Measurements from ENCODE around the gene TMEM167A.

The TMEM167A gene

GRCh38 chr5:83107692-83108420 is 30.7 kb upstream of the TMEM167A start:
- no peak overlapping the region for H3K4me2 ChIP-seq (ENCODE audit: low read length, poor library complexity, severe bottlenecking)
- H3K18ac ChIP-seq (ENCODE audit: low read depth in 1 of 2, low read length in 2 of 2): no peak overlapping the region
- 100% methylated on average over 2 of the region's 3 CpGs for WGBS
- H2AK5ac ChIP-seq (ENCODE audit: low read length, severe bottlenecking): no peak overlapping the region
- H2BK12ac ChIP-seq (ENCODE audit: low read length in 2 of 2): no peak overlapping the region
- no peak overlapping the region for H2BK120ac ChIP-seq (ENCODE audit: low read depth, low read length)
- no peaks in the 10 kb centered on the region for H3K27me3 ChIP-seq (ENCODE audit: control insufficient read depth in 1 of 2, insufficient read depth in 1 of 2, low read length in 2 of 2)
- no peak overlapping the region for H2BK15ac ChIP-seq (ENCODE audit: low read depth, poor library complexity, severe bottlenecking)
- H4K91ac ChIP-seq (ENCODE audit: low read length): no peak overlapping the region
- H3K4me3 ChIP-seq (ENCODE audit: insufficient read depth in 1 of 2, low read depth in 1 of 2, low read length in 2 of 2): no peak overlapping the region
- H2AFZ ChIP-seq (ENCODE audit: low read depth, low read length): no peak overlapping the region
- H3K36me3 ChIP-seq (ENCODE audit: control insufficient read depth in 1 of 2, insufficient read depth in 2 of 2, low read depth in 1 of 2, low read length in 2 of 2): peaks cover 0 to 3% of the 10 kb centered on the region in 2 experiments
- H3K9ac ChIP-seq (ENCODE audit: low read length): no peak overlapping the region
- no peak overlapping the region for H3K27ac ChIP-seq (ENCODE audit: low read length, poor library complexity, severe bottlenecking)
- H3K9me3 ChIP-seq (ENCODE audit: control insufficient read depth, low read length): no peaks in the 10 kb centered on the region
- DNase-seq: no peak
- H3K14ac ChIP-seq (ENCODE audit: low read length in 2 of 2): no peak overlapping the region
- no peak overlapping the region for H2BK5ac ChIP-seq (ENCODE audit: low read depth, low read length, poor library complexity, severe bottlenecking)
- no peak overlapping the region for H3K23ac ChIP-seq (ENCODE audit: low read length in 2 of 2)
- H3K4ac ChIP-seq (ENCODE audit: low read depth in 1 of 2, low read length in 2 of 2): no peak overlapping the region
- H3K79me1 ChIP-seq (replicated peaks; ENCODE audit: low read length, poor library complexity, severe bottlenecking): no peaks in the 10 kb centered on the region
- no peaks in the 10 kb centered on the region for H3K4me1 ChIP-seq (ENCODE audit: control insufficient read depth, insufficient read depth, low read depth, low read length)
- no peak overlapping the region for H4K8ac ChIP-seq (ENCODE audit: low read length)

DNA sequence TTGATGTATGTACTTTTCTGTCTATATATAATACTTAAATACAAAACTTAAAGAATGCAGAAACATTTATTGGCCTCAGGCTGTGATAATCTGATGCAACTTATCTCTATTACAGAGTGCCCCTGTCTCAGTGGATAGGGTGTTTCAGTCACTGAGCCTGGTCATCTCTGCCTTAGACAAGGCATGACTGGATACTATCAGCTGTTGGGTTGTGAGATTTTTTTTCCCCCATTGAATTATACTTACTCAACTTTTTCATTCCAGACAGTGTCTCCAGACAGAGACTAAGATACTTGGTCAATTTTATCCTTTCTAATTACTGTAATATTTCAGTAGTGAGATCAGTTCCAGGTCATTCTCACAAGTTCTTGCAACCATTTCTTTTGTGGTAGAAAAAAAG is 26.8 kb upstream of the TMEM167A start:
- H4K8ac ChIP-seq (ENCODE audit: low read length): no peak overlapping the region
- H4K91ac ChIP-seq (ENCODE audit: low read length): no peak overlapping the region
- no peak overlapping the region for H2AK5ac ChIP-seq (ENCODE audit: low read length, severe bottlenecking)
- H2AFZ ChIP-seq (ENCODE audit: low read depth, low read length): no peak overlapping the region
- no peak overlapping the region for H2BK120ac ChIP-seq (ENCODE audit: low read depth, low read length)
- no peak overlapping the region for H3K9ac ChIP-seq (ENCODE audit: low read length)
- DNase-seq: peak; percentile 28
- H3K9me3 ChIP-seq (ENCODE audit: control insufficient read depth, low read length): no peaks in the 10 kb centered on the region
- no peak overlapping the region for H2BK5ac ChIP-seq (ENCODE audit: low read depth, low read length, poor library complexity, severe bottlenecking)
- H3K14ac ChIP-seq (ENCODE audit: low read length in 2 of 2): no peak overlapping the region
- H2BK15ac ChIP-seq (ENCODE audit: low read depth, poor library complexity, severe bottlenecking): no peak overlapping the region
- H3K4me2 ChIP-seq (ENCODE audit: low read length, poor library complexity, severe bottlenecking): no peak overlapping the region
- no peak overlapping the region for H3K27ac ChIP-seq (ENCODE audit: low read length, poor library complexity, severe bottlenecking)
- H2BK12ac ChIP-seq (ENCODE audit: low read length in 2 of 2): no peak overlapping the region
- H3K79me1 ChIP-seq (replicated peaks; ENCODE audit: low read length, poor library complexity, severe bottlenecking): peaks cover 2% of the 10 kb centered on the region
- no peak overlapping the region for H3K18ac ChIP-seq (ENCODE audit: low read depth in 1 of 2, low read length in 2 of 2)
- no peak overlapping the region for H3K23ac ChIP-seq (ENCODE audit: low read length in 2 of 2)
- no peaks in the 10 kb centered on the region for H3K27me3 ChIP-seq (ENCODE audit: control insufficient read depth in 1 of 2, insufficient read depth in 1 of 2, low read length in 2 of 2)
- no peak overlapping the region for H3K4me3 ChIP-seq (ENCODE audit: insufficient read depth in 1 of 2, low read depth in 1 of 2, low read length in 2 of 2)
- H3K36me3 ChIP-seq (ENCODE audit: control insufficient read depth in 1 of 2, insufficient read depth in 2 of 2, low read depth in 1 of 2, low read length in 2 of 2): no peaks in the 10 kb centered on the region
- H3K4ac ChIP-seq (ENCODE audit: low read depth in 1 of 2, low read length in 2 of 2): no peak overlapping the region
- no peaks in the 10 kb centered on the region for H3K4me1 ChIP-seq (ENCODE audit: control insufficient read depth, insufficient read depth, low read depth, low read length)

GRCh38 chr5:83102364-83102980 is 25.3 kb upstream of the TMEM167A start:
- Histone ChIP-seq H3K27ac (ENCODE audit: low read length, poor library complexity, severe bottlenecking) (no peak overlapping the region), H3K9ac (ENCODE audit: low read length) (no peak overlapping the region), H3K27me3 (ENCODE audit: control insufficient read depth in 1 of 2, insufficient read depth in 1 of 2, low read length in 2 of 2) (no peaks in the 10 kb centered on the region), H4K91ac (ENCODE audit: low read length) (no peak overlapping the region), H3K23ac (ENCODE audit: low read length in 2 of 2) (no peak overlapping the region), H3K36me3 (ENCODE audit: control insufficient read depth in 1 of 2, insufficient read depth in 2 of 2, low read depth in 1 of 2, low read length in 2 of 2) (no peaks in the 10 kb centered on the region), H2AK5ac (ENCODE audit: low read length, severe bottlenecking) (no peak overlapping the region), H2AFZ (ENCODE audit: low read depth, low read length) (no peak overlapping the region), H2BK12ac (ENCODE audit: low read length in 2 of 2) (no peak overlapping the region), H3K9me3 (ENCODE audit: control insufficient read depth, low read length) (no peaks in the 10 kb centered on the region), H3K14ac (ENCODE audit: low read length in 2 of 2) (no peak overlapping the region), H3K4ac (ENCODE audit: low read depth in 1 of 2, low read length in 2 of 2) (no peak overlapping the region), H3K4me2 (ENCODE audit: low read length, poor library complexity, severe bottlenecking) (no peak overlapping the region), H2BK120ac (ENCODE audit: low read depth, low read length) (no peak overlapping the region), H2BK15ac (ENCODE audit: low read depth, poor library complexity, severe bottlenecking) (no peak overlapping the region), H3K79me1 (replicated peaks; ENCODE audit: low read length, poor library complexity, severe bottlenecking) (peaks cover 2% of the 10 kb centered on the region), H3K4me1 (ENCODE audit: control insufficient read depth, insufficient read depth, low read depth, low read length) (no peaks in the 10 kb centered on the region), H3K18ac (ENCODE audit: low read depth in 1 of 2, low read length in 2 of 2) (no peak overlapping the region), H4K8ac (ENCODE audit: low read length) (no peak overlapping the region), H3K4me3 (ENCODE audit: insufficient read depth in 1 of 2, low read depth in 1 of 2, low read length in 2 of 2) (no peak overlapping the region), H2BK5ac (ENCODE audit: low read depth, low read length, poor library complexity, severe bottlenecking) (no peak overlapping the region)
- DNase-seq: peak; percentile 24

DNA sequence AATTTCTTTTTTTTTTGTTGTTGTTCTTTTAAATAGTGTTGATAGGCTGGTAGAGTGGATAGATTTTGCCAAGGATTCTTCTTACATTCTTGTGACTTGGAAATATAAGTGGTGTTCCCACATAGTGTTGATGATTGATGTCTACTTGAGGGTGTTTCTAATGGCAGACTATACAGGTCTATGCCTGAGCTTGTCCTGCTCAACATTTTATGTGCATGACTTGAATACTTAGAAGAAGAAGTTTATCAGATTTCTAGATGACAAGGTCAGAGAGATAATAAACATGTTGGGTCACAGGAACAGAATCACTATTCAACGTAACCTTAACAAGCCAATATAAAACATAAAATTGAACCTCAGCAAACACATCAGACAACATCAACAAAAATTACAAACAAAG is 24.3 kb upstream of the TMEM167A start:
- Histone ChIP-seq H2BK120ac (ENCODE audit: low read depth, low read length) (no peak overlapping the region), H3K4me3 (ENCODE audit: insufficient read depth in 1 of 2, low read depth in 1 of 2, low read length in 2 of 2) (no peak overlapping the region), H2BK15ac (ENCODE audit: low read depth, poor library complexity, severe bottlenecking) (no peak overlapping the region), H3K18ac (ENCODE audit: low read depth in 1 of 2, low read length in 2 of 2) (no peak overlapping the region), H3K79me1 (replicated peaks; ENCODE audit: low read length, poor library complexity, severe bottlenecking) (peaks cover 2% of the 10 kb centered on the region), H2BK5ac (ENCODE audit: low read depth, low read length, poor library complexity, severe bottlenecking) (no peak overlapping the region), H3K36me3 (ENCODE audit: control insufficient read depth in 1 of 2, insufficient read depth in 2 of 2, low read depth in 1 of 2, low read length in 2 of 2) (no peaks in the 10 kb centered on the region), H3K4me2 (ENCODE audit: low read length, poor library complexity, severe bottlenecking) (no peak overlapping the region), H4K8ac (ENCODE audit: low read length) (no peak overlapping the region), H3K23ac (ENCODE audit: low read length in 2 of 2) (no peak overlapping the region), H3K4ac (ENCODE audit: low read depth in 1 of 2, low read length in 2 of 2) (no peak overlapping the region), H3K9me3 (ENCODE audit: control insufficient read depth, low read length) (no peaks in the 10 kb centered on the region), H4K91ac (ENCODE audit: low read length) (no peak overlapping the region), H3K4me1 (ENCODE audit: control insufficient read depth, insufficient read depth, low read depth, low read length) (no peaks in the 10 kb centered on the region), H2AFZ (ENCODE audit: low read depth, low read length) (no peak overlapping the region), H2BK12ac (ENCODE audit: low read length in 2 of 2) (no peak overlapping the region), H3K27ac (ENCODE audit: low read length, poor library complexity, severe bottlenecking) (no peak overlapping the region), H3K9ac (ENCODE audit: low read length) (no peak overlapping the region), H3K14ac (ENCODE audit: low read length in 2 of 2) (no peak overlapping the region), H3K27me3 (ENCODE audit: control insufficient read depth in 1 of 2, insufficient read depth in 1 of 2, low read length in 2 of 2) (no peaks in the 10 kb centered on the region), H2AK5ac (ENCODE audit: low read length, severe bottlenecking) (no peak overlapping the region)
- WGBS: no CpG with 5 or more reads among the region's 1 CpG
- no peak for DNase-seq

Measured in mesenchymal stem cell (in vitro differentiated cells and primary cell).